Suprapubic skin (tissue), 4 donors: ENCODE results near the gene METTL16.

Source experiments
- EP300 ChIP-seq: sonication (generic); formaldehyde crosslinking; IDR thresholded peaks from one replicate; pipeline ENCODE4 v1.6.1; 2017; ENCODE audit warnings: antibody characterized with exemption
- POLR2A ChIP-seq, 2 donors: fragments of 450-650 bp; IDR thresholded peaks; one replicate each; pipeline ENCODE4 v1.6.1; 2017; ENCODE audit warnings: antibody characterized with exemption in 2 of 2, mild to moderate bottlenecking in 2 of 2, moderate library complexity in 2 of 2
- POLR2AphosphoS5 ChIP-seq, 3 donors: sonication (generic); formaldehyde crosslinking; IDR thresholded peaks; one replicate each; pipeline ENCODE4 v1.6.1; 2017; ENCODE audit warnings: antibody characterized with exemption in 3 of 3
- TF ChIP-seq, protein P1 (sequence below), 2 donors: fragments of 200-600 bp in 1 of 2; fragments of 450-650 bp in 1 of 2; sonication (generic) in 1 of 2; IDR thresholded peaks; one replicate each; pipeline ENCODE4 v1.5.1; 2016 to 2019; ENCODE audit warnings: antibody characterized with exemption in 2 of 2, mild to moderate bottlenecking in 1 of 2, moderate library complexity in 1 of 2

DNA sequence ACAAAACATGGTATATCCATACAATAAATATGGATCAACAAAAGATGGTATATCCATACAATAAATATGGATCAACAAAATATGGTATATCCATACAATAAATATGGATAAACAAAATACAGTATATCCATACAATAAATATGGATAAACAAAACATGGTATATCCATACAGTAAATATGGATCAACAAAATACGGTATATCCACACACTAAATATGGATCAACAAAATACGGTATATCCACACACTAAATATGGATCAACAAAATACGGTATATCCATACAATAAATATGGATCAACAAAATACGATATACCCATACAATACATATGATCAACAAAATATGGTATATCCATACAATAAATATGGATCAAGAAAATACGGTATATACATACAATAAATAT lies 8.1 kb downstream of the METTL16 start:
- TF ChIP-seq, protein P1, sequence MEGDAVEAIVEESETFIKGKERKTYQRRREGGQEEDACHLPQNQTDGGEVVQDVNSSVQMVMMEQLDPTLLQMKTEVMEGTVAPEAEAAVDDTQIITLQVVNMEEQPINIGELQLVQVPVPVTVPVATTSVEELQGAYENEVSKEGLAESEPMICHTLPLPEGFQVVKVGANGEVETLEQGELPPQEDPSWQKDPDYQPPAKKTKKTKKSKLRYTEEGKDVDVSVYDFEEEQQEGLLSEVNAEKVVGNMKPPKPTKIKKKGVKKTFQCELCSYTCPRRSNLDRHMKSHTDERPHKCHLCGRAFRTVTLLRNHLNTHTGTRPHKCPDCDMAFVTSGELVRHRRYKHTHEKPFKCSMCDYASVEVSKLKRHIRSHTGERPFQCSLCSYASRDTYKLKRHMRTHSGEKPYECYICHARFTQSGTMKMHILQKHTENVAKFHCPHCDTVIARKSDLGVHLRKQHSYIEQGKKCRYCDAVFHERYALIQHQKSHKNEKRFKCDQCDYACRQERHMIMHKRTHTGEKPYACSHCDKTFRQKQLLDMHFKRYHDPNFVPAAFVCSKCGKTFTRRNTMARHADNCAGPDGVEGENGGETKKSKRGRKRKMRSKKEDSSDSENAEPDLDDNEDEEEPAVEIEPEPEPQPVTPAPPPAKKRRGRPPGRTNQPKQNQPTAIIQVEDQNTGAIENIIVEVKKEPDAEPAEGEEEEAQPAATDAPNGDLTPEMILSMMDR (IDR thresholded peaks at IDR 0.05) = no peak
- TF ChIP-seq EP300 (no peak), POLR2AphosphoS5 (IDR thresholded peaks at IDR 0.05) (no peak), POLR2A (IDR thresholded peaks at IDR 0.05) (no peak)
